ENCODE results near the gene LITAFD.

Gene LITAFD

DNA sequence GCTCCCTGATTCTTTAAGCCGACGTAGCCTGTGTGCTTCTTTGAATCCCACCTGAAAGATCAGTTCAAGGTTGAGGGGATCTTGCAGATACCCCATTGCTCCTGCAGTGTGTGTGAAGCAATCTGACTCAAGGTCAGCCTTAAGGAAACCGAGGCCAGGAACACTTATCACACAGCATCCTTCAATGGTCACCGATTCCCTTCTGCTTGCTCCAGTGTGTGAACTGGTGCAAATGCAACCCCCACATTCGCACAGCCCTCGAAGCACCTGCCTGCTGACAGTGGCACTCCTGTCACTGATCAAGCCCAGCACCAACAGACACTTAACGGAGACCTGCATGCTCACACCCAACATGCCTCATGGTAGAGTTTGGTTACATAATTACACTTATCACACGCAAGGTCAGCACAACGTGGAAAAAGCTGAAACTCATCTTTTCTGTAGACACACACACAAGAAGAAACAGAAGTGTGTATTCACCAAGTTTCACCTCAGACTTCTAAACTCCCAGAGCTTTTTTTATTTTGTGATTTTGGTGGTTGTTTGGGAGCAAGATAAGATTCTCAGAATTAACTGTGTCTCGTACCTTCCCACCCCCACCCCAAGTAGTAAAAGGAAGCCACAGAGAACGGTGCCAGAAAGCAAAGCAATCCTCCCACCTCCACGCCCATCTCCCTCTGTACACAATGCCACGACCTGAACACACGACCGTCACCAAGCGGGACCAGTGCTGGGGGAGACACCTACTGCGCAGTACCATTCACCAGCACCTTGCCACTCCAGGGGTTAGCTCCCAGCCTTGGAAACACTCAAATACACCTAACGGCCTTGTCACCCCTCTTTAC lies 37.2 kb downstream of the LITAFD start:
- DNase-seq (ENCODE audit: low read depth, low spot score): no peak

DNA sequence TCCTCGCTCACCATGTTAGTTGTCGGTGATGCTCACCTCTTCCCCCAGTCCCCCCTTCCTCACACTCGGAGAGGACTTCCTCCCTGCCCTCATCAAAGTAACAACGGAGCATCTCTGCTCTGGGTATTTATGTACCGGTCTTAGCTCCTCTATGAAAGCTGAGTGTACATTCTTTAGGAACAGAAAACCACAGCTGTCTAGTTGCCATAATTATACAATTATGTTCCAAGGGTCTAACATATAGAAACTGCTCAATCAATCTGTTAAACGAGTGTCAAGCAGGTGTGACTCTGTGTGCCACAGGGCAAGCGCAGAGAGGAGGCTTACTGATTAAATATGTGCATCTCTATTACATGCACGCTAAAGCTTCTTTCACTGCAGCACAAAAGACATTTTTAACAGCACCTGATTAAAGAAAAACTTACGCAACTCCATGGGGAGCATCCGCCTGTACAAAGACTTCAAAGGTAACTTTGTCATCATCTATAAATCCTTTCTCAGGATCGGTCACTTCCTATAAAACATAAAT lies 37.8 kb downstream of the LITAFD start:
- DNase-seq (ENCODE audit: low read depth, low spot score): no peak

DNA sequence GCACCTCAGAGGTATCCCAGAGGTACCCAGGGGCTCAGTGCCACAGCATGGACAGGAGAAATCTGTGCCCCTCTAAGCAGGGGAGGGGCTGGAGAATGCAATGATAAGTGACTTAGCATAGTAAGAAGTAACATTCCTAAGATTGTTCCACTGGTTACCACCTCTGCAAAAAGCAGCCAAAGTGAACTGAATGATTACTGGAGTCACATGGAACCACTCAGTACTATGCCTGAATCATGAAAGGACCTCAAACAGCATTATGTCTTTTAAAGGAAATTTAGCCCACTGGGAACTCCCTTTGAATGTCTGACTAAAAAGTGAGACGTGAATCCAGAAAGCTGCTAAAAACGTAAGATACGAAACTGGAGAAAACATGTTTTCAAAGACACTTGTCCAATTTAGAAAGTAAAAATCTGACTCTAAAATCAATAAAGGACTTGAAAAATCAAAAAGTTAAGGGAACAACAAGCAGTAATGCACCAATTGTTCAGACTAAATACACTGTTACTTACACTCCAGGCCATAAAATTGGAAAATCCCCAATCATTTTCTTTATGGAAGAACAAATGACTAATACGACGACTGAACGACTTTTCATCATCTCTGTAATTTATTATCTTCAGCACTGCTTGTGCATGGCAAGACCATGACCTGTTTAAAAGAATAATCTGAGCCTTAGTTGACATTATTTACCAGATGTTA lies 38.6 kb downstream of the LITAFD start:
- DNase-seq (ENCODE audit: low read depth, low spot score): no peak

DNA sequence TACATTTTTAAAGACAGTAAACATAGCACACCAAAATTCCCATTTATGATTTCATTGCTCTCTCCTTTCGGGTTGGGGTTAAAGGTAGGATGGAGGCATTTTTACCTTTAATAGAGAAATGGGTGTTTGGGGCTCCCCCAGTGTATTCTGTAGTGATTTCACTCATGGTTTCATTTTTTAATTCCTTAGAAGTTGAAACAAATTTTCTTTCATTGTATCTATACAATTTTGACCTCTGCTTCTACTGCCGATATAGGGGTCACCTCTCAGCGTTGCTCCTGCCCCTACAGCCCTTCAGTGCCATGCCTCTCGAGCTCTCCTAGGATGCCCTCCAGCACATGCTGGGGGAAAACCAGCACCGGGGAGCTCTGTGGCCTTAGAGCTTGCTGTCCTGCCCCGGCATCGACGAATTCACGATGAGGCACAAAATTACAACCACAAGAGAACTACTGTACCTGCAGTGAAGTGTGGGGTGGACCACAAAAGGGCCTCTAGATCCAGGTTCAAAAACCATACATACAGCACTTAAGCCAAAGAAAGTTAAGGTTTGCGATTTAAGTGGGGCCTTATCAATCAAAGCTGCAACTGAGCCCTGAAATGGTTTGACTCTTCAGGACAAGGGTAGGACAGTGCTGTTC lies 39.3 kb downstream of the LITAFD start:
- DNase-seq (ENCODE audit: low read depth, low spot score): no peak

DNA sequence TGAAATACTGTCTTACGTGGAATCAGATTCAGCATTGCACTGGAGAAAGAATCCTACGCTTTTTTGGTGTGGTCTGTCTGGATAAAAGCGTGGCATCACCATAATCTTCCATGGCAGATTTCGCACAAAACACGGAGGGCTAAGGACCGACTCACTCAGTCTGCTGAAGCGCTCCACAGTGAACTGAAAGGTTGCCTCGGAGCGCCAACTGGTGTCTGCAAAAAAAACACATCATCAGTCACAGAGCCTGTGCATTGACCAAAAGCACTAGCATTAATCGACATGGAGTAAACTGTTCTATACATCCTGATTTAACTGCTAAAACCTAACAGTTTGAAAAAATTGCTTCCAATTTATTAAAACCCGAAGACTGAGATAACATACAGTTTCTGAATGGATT lies 41.0 kb downstream of the LITAFD start:
- no peak for DNase-seq (ENCODE audit: low read depth, low spot score)

DNA sequence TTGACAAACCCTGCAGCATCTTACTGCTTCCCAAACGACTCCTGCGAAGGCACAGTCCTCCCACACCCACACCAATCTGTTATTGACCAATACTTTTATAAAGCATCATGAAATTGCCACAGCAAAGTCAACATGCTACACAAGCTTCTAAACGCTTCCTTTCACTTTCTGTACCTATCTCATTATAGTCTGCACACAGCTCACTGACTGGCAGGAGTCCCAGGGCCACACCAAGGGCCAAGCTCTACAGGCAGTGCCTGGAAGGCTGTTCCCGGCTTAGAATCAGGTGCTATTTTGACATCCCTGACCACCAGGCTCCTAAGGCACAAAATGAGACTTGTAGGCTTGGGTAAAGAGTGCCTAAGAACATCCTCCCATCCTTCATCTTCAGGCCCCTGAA lies 42.1 kb downstream of the LITAFD start:
- DNase-seq (ENCODE audit: low read depth, low spot score): no peak

DNA sequence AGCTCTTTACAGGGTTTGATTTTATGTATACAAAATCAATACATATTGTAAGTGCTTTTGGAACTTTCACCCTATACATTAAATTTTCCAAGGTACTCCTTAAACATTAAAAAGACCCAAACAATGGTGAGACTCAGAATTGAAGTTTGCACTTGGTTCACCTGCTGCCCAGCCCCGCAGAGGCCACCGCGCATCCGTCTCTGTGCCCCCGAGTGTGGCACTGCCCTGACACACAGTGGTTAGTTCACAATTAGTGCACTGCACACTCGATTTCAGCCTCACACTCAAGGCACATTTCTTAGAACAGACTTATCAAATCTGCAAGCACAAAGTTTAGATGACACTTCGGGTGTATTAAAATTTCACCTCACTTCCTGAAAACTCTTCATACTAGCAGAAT lies 43.3 kb downstream of the LITAFD start:
- DNase-seq (ENCODE audit: low read depth, low spot score): no peak

DNA sequence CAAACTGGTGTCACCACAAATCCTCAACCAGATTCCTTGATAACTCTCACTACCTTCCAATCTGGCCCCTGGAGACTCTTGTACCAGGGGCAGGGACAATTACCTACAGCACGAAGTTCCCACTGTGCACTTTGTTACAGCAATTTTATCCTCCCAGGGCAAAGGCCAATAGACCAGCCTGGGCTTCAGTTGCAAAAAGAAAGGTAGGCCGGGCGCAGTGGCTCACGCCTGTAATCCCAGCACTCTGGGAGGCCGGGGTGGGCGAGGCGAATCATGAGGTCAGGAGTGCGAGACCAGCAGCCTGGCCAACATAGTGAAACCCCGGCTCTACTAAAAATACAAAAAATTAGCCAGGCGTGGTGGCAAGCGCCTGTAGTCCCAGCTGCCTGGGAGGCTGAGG lies 44.7 kb downstream of the LITAFD start:
- no peak for DNase-seq (ENCODE audit: low read depth, low spot score)

DNA sequence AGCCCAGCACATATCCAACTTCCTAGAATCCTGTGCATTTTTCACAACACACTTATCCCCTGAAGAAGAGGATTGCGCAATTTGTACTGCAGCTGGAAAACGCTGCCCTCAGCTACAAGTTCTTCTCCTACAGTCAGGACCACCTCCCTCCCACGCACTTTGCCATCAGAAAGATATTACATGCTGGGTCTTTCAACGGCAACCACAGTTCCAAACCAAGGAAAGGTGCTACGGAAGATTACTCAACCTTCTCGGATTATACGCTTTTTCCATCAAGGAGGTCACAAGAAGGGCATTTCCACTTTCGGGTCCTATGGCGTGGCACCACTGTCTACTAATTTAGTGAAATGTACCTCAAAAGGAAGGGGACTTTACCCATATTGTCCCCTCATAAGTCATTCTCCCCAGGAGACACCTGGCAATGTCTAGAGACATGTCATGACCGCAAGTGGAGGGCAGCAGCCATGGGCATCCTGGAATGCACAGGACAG lies 46.4 kb downstream of the LITAFD start:
- DNase-seq (ENCODE audit: low read depth, low spot score): no peak

DNA sequence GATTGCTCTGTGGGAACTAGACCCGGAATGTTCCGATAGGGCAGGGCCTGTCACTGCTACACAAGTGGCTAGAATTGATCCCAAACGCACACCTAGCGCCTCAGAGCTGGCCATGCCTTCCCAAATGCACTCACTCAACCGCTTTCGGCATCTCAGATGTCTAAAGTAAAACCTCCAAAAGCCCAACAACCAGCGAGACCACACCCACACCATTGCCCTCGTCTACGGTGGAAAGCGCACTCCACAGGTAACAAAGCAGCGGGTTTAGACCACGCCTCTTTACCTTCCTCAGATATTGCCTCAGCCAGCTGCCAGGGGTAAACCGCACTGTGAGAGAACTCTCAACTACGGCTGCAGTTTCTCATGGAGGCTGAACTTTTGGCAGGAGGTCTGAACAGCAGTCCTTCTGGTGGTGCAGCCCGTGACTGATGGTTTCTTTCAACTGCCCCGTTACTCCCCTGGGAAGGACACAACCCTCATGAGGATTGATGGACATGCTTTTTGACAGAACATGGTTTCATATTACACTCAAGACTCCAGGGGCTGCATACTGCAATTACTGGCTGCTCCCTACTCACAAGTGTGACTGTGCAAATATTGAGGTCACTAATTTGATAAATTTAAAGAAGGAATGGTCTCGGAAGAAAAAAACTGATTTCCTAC lies 47.1 kb downstream of the LITAFD start:
- no peak for DNase-seq (ENCODE audit: low read depth, low spot score)

DNA sequence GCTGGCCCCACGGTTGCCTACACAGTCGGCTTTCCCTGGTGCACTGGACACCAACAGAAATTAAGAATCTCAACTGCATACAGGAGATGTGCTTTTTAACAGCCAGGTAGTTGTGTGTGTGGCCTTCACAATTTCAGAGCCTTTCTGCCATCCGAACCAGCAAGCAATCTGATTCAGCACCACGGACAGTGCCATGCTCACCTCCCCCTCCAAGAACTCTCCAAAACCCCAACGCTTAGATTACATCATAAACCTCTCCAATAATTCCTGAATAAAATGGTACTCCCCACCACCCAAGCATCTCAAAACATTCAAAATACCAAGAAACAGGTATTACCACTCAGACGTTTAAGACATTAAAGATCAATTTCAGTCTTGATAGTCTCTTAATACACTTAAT lies 49.7 kb downstream of the LITAFD start:
- DNase-seq (ENCODE audit: low read depth, low spot score): no peak

DNA sequence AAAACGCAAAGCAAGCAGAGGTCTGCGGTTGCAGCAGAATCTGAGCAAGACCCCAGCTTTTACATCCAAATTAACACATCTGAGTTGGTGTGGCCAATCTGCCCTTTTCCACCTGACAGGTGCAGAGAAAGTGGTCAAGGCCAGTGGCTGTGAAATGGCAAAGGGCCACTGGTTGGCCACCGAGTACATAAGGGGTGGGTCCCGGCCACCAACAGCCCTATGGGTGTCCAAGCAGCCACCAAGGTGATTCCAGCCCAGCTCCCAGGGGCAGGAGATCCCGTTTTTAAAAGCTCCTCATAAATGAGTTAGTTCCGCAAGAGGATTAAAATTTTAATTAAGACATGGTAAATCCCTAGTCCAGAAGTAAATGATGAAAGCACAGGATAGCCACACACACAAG lies 52.5 kb downstream of the LITAFD start:
- DNase-seq (ENCODE audit: low read depth, low spot score): no peak
